GM04504 (cell line): Measurements from ENCODE around the gene TSPAN18.

ENCODE experiments used
- DNase-seq: peaks from one replicate; pipeline ENCODE4 v3.0.0-alpha.2; 2012; ENCODE audit warnings: low read depth

The TSPAN18 gene

DNA sequence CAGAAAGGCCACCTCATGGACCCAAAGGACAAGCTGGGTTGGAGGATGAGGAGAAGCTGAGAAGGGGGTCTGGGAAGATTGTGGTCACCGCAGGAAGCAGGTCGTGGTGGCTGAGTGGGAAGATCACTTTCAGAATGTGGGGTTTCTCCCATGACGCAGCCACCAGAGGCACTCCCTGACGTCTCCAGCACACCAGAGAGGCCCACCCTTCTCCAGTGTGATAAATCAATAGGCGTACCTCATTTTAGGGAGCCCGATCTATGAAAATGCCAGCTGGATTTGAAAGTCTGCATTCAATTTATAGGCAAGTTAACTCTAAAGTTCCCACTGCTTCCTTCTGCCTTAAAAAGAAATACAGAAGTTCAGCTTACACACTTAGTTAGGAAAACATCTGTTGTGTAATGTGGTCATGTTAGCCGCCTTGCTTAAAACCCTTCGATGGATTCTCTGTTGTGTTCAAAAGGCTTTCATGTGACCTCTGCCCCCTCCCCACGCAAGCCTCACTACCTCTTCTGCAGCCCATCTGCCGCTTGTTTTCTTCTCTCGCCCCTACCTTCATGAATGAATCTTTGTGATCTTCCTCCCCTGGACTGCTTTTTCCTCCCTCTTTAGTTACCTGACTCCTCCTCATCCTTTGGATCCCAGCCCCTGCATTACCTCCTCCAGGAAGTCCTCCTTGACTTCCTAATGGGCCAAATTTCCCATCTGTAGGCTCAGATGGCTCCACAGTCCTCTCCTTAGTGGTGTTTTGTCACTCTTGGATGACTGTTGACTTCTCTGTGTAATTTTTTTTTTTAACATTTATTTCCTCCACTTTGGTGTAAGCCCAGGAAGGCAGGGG lies 10.7 kb downstream of the TSPAN18 start:
- no peak for DNase-seq

GRCh38 chr11:44738791-44739190 lies 12.0 kb downstream of the TSPAN18 start:
- no peak for DNase-seq

DNA sequence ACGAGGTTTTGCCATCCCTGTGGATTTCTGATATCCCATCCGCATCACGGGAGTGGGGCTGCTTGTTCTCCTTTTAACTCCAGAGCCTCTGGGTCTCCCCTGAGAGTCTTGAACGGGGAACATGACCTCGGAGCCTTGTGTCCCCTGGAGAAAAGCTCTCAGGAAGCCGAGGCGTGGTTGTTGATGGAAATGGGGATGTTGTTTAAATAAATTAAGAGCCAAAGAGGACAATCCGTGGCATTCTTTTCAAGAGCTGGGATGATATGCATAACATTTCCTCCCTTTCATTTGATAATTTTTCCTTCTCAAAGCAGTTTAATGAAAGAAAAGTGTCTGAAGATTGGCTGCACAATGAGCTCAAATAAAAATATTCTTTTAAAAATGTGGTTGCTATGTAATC lies 14.2 kb downstream of the TSPAN18 start:
- no peak for DNase-seq

DNA sequence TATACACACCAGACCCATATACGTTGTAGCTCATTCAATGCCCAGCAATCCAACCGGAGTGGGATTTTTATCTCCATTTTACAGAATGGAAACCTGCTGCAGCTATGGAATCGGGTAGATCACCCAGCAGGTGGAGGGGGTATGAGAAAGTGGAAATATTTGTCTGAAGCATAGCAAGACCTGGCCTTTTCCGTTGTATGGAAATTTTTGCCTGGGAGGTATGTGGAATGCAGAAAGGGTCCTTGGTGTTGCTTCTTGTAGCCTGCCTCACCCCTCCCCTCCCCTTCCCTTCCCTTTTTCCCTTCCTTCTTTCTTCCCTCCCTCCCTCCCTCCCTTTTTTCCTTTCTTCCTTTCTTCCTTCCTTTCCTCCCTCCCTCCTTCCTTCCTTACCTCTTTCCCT lies 15.2 kb downstream of the TSPAN18 start:
- no peak for DNase-seq

GRCh38 chr11:44742508-44743246 lies 15.9 kb downstream of the TSPAN18 start:
- DNase-seq, result no peak

GRCh38 chr11:44743326-44743725 lies 16.6 kb downstream of the TSPAN18 start:
- no peak for DNase-seq

DNA sequence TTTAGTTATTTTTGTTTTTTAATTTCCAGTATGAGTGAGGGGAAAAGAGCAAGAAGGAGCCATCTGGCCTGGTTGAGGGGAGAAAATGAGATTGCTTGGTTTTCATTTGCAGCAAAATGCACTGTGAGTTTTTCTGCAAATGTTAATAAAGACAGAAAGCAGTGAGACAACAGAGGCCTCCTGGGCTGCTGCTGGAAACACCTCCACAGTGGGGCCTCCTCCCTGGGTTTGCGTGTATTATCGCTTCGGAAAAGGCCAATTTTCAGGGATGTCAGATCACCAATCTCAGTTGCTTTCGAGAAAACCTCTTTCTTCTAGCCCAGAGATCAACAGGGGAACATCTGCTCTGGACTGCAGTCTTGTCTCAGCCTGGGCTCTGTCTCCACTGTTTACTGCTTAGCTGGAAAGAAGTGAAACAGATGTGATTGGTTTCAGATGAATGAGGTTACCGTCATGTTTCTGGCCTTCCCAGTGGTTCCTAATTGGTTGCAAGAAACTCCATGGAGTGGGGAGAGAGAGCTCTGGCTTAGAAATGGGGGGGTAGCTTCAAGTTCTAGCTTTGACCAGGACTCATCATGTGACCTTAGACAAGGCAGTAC lies 17.3 kb downstream of the TSPAN18 start:
- DNase-seq, result no peak

DNA sequence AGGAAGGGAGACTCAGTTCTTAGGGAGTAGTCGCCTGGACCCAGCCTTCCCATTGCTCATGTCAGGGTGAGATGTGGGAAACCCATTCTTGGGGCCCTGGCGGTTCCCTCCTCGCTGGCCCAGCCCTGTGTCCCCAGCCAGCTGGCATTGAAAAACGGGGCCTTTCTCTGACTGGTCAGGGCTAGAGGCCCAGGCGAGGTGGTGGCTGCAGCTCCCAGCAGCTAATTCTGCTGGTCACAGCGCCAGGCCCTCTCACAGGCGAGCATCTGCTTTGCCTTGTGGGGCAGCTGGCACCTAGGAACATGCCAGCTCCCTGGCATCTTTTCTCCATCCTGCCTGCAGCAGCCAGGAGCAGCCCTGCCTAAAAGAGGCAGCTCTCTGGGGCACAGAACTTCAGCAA lies 20.1 kb downstream of the TSPAN18 start:
- DNase-seq, result no peak

- peak; percentile 83 for DNase-seq
Measured at GRCh38 chr11:44747316-44747715, 20.6 kb downstream of the TSPAN18 start.

- DNase-seq, result no peak
Measured at GRCh38 chr11:44747836-44748235, 21.1 kb downstream of the TSPAN18 start.

DNA sequence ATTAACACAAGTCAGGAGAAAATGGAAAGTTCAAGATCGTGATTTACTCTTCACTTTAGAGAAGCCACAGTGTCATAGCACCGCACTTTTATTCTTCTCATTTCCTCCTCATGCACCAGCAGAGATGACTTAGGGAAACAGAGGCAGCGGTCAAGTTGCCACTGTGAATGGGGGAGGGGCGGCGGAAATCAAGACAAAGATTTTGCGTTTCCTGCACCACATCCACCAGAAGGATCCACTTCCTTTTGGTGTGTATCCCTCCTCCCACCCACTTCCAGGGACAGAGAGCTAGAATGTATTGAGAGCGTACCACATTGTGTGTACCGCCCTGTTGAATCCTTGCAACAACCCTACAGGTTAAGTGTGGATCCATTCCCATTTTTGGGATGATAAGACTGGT lies 21.8 kb downstream of the TSPAN18 start:
- DNase-seq, result no peak

- no peak for DNase-seq
Measured at GRCh38 chr11:44749189-44749588, 22.4 kb downstream of the TSPAN18 start.

DNA sequence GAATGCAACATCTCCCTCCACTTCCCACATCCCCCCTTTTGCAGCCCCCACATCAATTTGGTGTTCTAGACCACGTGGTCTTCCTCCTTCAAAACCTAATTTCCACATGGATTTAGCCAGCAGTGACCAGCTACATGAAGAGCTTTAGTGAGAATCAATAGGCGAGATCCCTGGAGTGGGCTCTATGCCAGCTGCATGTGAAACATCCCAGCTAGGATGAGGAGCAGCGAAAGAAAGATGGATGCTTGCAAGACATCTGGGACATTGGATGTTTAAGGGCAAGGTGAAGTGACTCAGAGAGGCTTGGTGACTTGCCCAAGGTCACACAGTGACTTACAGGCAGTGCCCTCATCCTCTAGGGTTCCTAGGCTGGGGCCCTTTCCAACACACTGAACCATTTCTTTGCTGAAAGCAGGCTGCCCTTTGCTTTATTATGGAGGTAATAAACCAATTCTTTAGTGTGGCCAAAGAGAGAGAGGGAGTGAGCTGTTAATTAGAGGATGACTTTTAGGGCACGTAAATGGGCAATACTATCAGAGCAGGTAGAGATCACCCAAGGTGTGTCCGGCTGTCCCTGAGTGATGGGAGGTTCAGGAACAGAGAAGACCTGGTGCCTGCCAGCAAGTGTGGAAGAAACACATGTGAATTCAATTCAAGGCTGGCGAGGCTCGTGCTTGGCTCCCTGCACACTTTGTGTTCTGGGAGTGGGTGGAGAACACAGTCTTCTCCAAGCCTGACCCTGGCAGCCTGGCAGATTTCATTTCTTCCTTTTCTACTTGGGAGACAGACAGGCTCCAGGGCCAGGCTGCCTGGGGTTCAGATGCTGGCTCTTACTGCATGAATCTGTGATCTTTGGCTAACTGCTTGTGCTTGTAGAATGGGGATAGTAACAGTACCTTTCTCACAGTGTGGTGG lies 24.0 kb downstream of the TSPAN18 start:
- no peak for DNase-seq

DNA sequence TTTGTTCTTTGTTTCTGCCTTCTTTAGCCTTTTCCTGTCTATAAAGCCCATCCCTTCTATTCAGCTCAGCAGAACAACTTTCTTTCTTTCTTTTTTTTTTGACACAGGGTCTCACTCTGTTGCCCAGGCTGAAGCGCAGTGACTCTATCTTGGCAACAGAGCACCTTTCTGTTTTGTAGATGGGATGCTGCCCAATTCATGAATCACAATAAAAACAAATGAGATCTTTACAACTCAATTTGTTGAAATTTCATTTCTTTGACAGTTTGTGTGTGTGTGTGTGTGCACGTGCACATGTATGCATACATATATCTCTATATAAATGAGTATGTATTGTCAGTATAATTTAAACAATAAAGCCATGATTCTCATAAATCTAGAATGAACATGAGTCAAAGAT lies 25.5 kb downstream of the TSPAN18 start:
- no peak for DNase-seq

DNA sequence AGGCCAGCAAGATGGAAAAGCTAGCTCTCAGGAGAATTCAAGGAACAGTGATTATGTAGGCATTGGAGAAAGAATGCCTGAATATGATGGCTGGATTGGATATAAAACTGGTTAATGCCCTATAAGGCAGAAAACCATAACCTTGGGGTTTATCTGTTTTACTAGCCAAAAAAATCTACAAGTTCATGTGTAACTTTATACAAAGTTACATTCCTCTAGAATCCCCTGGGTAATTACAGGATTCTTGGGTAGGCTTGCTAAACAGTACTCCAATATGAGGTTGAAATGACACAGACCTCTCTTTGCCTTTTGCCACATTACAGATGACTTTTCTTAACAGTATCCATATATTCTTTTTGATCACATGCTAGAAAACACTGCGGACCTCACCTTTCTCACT lies 26.0 kb downstream of the TSPAN18 start:
- DNase-seq, result no peak

- DNase-seq, result no peak
Measured at GRCh38 chr11:44753961-44754645, 27.3 kb downstream of the TSPAN18 start.

DNA sequence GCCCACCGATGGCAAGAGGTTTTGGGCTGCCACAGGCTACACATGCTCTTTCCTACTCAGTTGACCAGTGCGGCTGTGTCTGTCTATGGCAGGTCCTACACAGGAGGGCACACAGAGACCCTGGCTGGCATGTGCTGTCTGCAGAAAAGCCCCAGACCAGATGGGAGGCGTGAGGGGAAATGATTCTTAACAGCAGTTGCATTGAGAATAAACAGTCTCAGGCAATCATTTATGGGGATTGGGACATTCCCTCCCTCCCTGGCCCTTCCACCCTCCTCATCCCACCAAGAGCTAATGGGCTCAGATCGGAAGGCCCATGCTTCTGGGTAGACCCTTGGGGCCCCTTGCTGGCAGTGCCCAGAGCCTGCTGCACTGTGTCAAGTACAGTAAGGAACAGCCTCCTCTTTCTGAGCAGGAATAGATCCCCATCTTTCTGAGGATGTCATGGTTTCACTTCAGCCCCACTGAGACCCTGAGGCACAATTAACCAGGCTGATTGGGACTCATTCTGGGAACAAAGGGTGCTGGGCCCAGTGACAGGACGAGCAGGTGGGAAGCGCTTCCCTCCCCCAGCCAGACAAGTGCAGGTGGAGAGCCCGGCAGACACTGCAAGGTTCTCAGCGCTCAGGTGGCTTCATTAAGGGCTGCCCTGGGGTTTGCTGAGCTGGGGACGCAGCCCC lies 28.3 kb downstream of the TSPAN18 start:
- no peak for DNase-seq

- peak; percentile 70 for DNase-seq
Measured at GRCh38 chr11:44755556-44756523, 29.1 kb downstream of the TSPAN18 start.

- DNase-seq, result no peak
Measured at GRCh38 chr11:44758983-44759382, 32.2 kb downstream of the TSPAN18 start.
